DMS114 treated with DMSO at 0.1 percent for 48 hours (cell line): ENCODE data around the gene MLLT10.
A peak's percentile ranks its signal among the peaks of the same experiment; 100 is the strongest.
"Not testable (repeated sequence)": the region's sequence is repeated elsewhere in the genome, so short reads cannot be mapped to it uniquely, and the experiment has no call there.

Experiments
- DNase-seq: peaks from one replicate; lab custom pipeline; 2025; ENCODE audit not compliant: unreplicated experiment; lab: John Stamatoyannopoulos, UW

Gene MLLT10

GRCh38 chr10:21628645-21629044, 94.6 kb downstream of the MLLT10 start:
- DNase-seq, result not testable (repeated sequence)

- DNase-seq, result no peak
Observed at GRCh38 chr10:21634599-21635365, 100.8 kb downstream of the MLLT10 start.

GRCh38 chr10:21637795-21638194, 103.8 kb downstream of the MLLT10 start:
- no peak for DNase-seq

- no peak for DNase-seq
Observed at GRCh38 chr10:21638681-21639080, 104.6 kb downstream of the MLLT10 start.

- DNase-seq, result no peak
Observed at GRCh38 chr10:21648040-21648439, 114.0 kb downstream of the MLLT10 start.

- no peak for DNase-seq
Observed at GRCh38 chr10:21649454-21649872, 115.4 kb downstream of the MLLT10 start.

- no peak for DNase-seq
Observed at GRCh38 chr10:21650353-21650752, 116.3 kb downstream of the MLLT10 start.

- DNase-seq, result no peak
Observed at GRCh38 chr10:21655236-21655635, 121.2 kb downstream of the MLLT10 start.

- DNase-seq, result no peak
Observed at GRCh38 chr10:21655687-21656086, 121.7 kb downstream of the MLLT10 start.

- DNase-seq, result no peak
Observed at GRCh38 chr10:21661087-21661486, 127.1 kb downstream of the MLLT10 start.

GRCh38 chr10:21661935-21662334, 127.9 kb downstream of the MLLT10 start:
- no peak for DNase-seq

- DNase-seq, result no peak
Observed at GRCh38 chr10:21662635-21663034, 128.6 kb downstream of the MLLT10 start.

GRCh38 chr10:21668831-21669230, 134.8 kb downstream of the MLLT10 start:
- no peak for DNase-seq

- DNase-seq, result no peak
Observed at GRCh38 chr10:21670391-21670790, 136.4 kb downstream of the MLLT10 start.

- no peak for DNase-seq
Observed at GRCh38 chr10:21673668-21674067, 139.6 kb downstream of the MLLT10 start.

- DNase-seq, result peak; percentile 32
Observed at GRCh38 chr10:21675157-21675796, 141.2 kb downstream of the MLLT10 start.

GRCh38 chr10:21677551-21677950, 143.5 kb downstream of the MLLT10 start:
- DNase-seq, result no peak

GRCh38 chr10:21681156-21681555, 147.1 kb downstream of the MLLT10 start:
- DNase-seq, result no peak

- DNase-seq, result no peak
Observed at GRCh38 chr10:21687266-21688008, 153.4 kb downstream of the MLLT10 start.

- no peak for DNase-seq
Observed at GRCh38 chr10:21688009-21688332, 153.9 kb downstream of the MLLT10 start.

- no peak for DNase-seq
Observed at GRCh38 chr10:21688870-21689269, 154.8 kb downstream of the MLLT10 start.

- DNase-seq, result no peak
Observed at GRCh38 chr10:21689881-21690280, 155.8 kb downstream of the MLLT10 start.
